B cell (primary cell): ENCODE data around the gene REM1.

Experiments used
- CTCF ChIP-seq: fragments of 200-600 bp; IDR thresholded peaks from one replicate; pipeline ENCODE4 v1.8.0; 2022; ENCODE audit warnings: antibody characterized with exemption, mild to moderate bottlenecking
- EZH2 ChIP-seq: IDR thresholded peaks from 2 replicates; pipeline ENCODE4 v1.6.1; 2012; ENCODE audit warnings: borderline replicate concordance, low read depth, mild to moderate bottlenecking, moderate library complexity, low read length; ENCODE audit not compliant: insufficient read depth, poor library complexity, severe bottlenecking

- TF ChIP-seq CTCF (no peak), EZH2 (no peak)
Measured at GRCh38 chr20:31515775-31516107, 40.7 kb downstream of the REM1 start.
